SK-N-SH treated with all-trans-retinoic acid at 6 μM for 48 hours (cell line): ENCODE measurements around the gene ZNF444.

Source experiments
- ARNTL ChIP-seq: fragments of 450-650 bp; formaldehyde crosslinking; IDR thresholded peaks from 2 replicates; pipeline ENCODE4 v1.5.0; 2020; ENCODE audit warnings: low read depth, mild to moderate bottlenecking, moderate library complexity, borderline replicate concordance
- CREB5 ChIP-seq: fragments of 250-450 bp; sonication (Bioruptor Pico); IDR thresholded peaks from 2 replicates; pipeline ENCODE4 v1.5.1; 2020; ENCODE audit warnings: low read depth, mild to moderate bottlenecking, moderate library complexity
- CSDC2 ChIP-seq: fragments of 250-450 bp; sonication (Bioruptor Pico); IDR thresholded peaks from 2 replicates; pipeline ENCODE4 v1.5.0; 2020; ENCODE audit warnings: mild to moderate bottlenecking, moderate library complexity
- CSRNP3 ChIP-seq: fragments of 250-450 bp; sonication (Bioruptor Pico); IDR thresholded peaks from 2 replicates; pipeline ENCODE4 v1.5.1; 2021; ENCODE audit warnings: mild to moderate bottlenecking, moderate library complexity
- PATZ1 ChIP-seq: fragments of 250-450 bp; sonication (Bioruptor Pico); IDR thresholded peaks from 2 replicates; pipeline ENCODE4 v1.8.0; 2020; ENCODE audit warnings: mild to moderate bottlenecking, moderate library complexity, borderline replicate concordance
- SNAI2 ChIP-seq: fragments of 250-450 bp; sonication (Bioruptor Pico); IDR thresholded peaks from 2 replicates; pipeline ENCODE4 v1.5.0; 2020; ENCODE audit warnings: mild to moderate bottlenecking, moderate library complexity
- TSHZ2 ChIP-seq: fragments of 250-450 bp; sonication (Bioruptor Pico); IDR thresholded peaks from 2 replicates; pipeline ENCODE4 v1.5.0; 2020; ENCODE audit warnings: mild to moderate bottlenecking, moderate library complexity
- ZFP3 ChIP-seq: fragments of 250-450 bp; sonication (Bioruptor Pico); IDR thresholded peaks from 2 replicates; pipeline ENCODE4 v1.5.0; 2020; ENCODE audit warnings: mild to moderate bottlenecking, moderate library complexity
- ZFP30 ChIP-seq: fragments of 450-650 bp; formaldehyde crosslinking; IDR thresholded peaks from 2 replicates; pipeline ENCODE4 v1.5.0; 2022; ENCODE audit warnings: mild to moderate bottlenecking, moderate library complexity
- ZNF70 ChIP-seq: fragments of 450-650 bp; formaldehyde crosslinking; IDR thresholded peaks from 2 replicates; pipeline ENCODE4 v1.5.0; 2020; ENCODE audit warnings: mild to moderate bottlenecking, moderate library complexity

GRCh38 chr19:56174086-56174485 lies 33.0 kb downstream of the ZNF444 start:
- no peak for TF ChIP-seq PATZ1 (CRISPR knock-in tag)
- TF ChIP-seq ZNF70 (CRISPR knock-in tag), result no peak
- TF ChIP-seq SNAI2 (CRISPR knock-in tag), result no peak
- TF ChIP-seq ZFP30, result no peak
- no peak for TF ChIP-seq CREB5 (CRISPR knock-in tag)
- TF ChIP-seq TSHZ2, result no peak
- TF ChIP-seq ARNTL, result no peak
- TF ChIP-seq ZFP3 (CRISPR knock-in tag), result no peak
- no peak for TF ChIP-seq CSDC2 (CRISPR knock-in tag)
- TF ChIP-seq CSRNP3 (CRISPR knock-in tag), result no peak
